Heart left ventricle (tissue), 13 donors: Measurements from ENCODE around the gene MRPS35.

Experiments used
- CTCF ChIP-seq, 12 donors: fragments of 200-600 bp; sonication (generic) in 4 of 12; IDR thresholded peaks; one replicate each; pipeline versions ENCODE4 v1.5.0 to v1.8.0; 2018 to 2022; ENCODE audit warnings: antibody characterized with exemption in 12 of 12, mild to moderate bottlenecking in 5 of 12
- POLR2A ChIP-seq, 2 donors: fragments of 450-650 bp; IDR thresholded peaks; one replicate each; pipeline ENCODE4 v1.6.1; 2017; ENCODE audit warnings: antibody characterized with exemption in 2 of 2, mild to moderate bottlenecking in 2 of 2, moderate library complexity in 2 of 2
- donor health status: ischemic (EF 13 %, LVEDD 7.1; RV severe dilation, severe dysfunction).
- donor health status: DM: no; HTN: yes; CAD: no.
- donor health status: DM: no; HTN: no; CAD: no.
- donor health status: ischemic (EF 25% LVEDD 6.9; RV normal size, moderate dysfunction).
- donor health status: ischemic (EF 25% LVEDD 5.7; RV mildly dilated, moderate dysfunction).
- donor health status: ischemic (EF 35%, LVEDD 5.7; RV mildly dilated, moderate dysfunction).
- donor health status: nonischemic (EF 11% LVEDD 7.7; RV severe dilation, severe dysfunction).
- donor health status: DM: yes; HTN: yes; CAD: no.
- donor health status: PGD.
- donor health status: ischemic (EF 29% LVEDD 5.4; RV normal size, mild dysfunction).
- donor health status: nonischemic (EF 23%, LVEDD 6.1; RV moderate dilation, normal function).

DNA sequence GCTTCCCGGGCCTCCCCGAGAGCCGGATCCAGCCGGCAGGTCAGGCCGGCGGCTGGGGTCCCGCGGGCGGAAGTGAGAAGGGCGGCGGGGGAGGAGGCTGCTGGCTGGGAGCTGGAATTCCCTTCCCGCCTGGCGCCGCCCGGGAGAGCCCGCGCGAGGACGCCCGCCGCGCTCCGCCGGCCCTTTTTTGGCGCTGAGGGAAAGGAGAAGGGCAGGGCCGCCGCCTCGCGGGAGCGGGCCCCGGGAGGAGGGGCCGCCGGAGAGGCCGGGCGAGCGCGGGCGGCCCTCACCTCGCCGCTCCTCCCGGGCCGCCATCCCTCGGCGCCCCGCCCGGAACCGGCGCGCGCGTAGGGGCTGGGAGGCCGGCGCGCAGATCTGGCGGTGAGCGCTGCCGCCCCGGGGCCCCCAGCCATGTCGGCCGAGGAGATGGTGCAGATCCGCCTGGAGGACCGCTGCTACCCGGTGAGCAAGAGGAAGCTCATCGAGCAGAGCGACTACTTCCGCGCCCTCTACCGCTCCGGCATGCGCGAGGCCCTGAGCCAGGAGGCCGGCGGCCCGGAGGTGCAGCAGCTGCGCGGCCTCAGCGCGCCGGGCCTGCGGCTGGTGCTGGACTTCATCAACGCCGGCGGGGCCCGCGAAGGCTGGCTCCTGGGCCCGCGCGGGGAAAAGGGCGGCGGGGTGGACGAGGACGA is 69.4 kb downstream of the MRPS35 start, which contains the start of the genes KLHL42 and MANSC4:
- TF ChIP-seq POLR2A (IDR thresholded peaks at IDR 0.05) (peak in 1 of 2 donors; percentile 30), CTCF (IDR thresholded peaks at IDR 0.05) (peak in 3 of 12 donors; percentile 8 to 21 (median 21))
